GM12873 (cell line): ENCODE data around the gene IWS1.

Experiments
- TF ChIP-seq, protein P1 (sequence below): IDR thresholded peaks from 2 replicates; pipeline ENCODE4 v1.5.1; 2012; ENCODE audit warnings: low read depth, mild to moderate bottlenecking, moderate library complexity, low read length, control low read depth; ENCODE audit not compliant: insufficient read depth; ENCODE audit errors: missing control alignments

Gene IWS1

DNA sequence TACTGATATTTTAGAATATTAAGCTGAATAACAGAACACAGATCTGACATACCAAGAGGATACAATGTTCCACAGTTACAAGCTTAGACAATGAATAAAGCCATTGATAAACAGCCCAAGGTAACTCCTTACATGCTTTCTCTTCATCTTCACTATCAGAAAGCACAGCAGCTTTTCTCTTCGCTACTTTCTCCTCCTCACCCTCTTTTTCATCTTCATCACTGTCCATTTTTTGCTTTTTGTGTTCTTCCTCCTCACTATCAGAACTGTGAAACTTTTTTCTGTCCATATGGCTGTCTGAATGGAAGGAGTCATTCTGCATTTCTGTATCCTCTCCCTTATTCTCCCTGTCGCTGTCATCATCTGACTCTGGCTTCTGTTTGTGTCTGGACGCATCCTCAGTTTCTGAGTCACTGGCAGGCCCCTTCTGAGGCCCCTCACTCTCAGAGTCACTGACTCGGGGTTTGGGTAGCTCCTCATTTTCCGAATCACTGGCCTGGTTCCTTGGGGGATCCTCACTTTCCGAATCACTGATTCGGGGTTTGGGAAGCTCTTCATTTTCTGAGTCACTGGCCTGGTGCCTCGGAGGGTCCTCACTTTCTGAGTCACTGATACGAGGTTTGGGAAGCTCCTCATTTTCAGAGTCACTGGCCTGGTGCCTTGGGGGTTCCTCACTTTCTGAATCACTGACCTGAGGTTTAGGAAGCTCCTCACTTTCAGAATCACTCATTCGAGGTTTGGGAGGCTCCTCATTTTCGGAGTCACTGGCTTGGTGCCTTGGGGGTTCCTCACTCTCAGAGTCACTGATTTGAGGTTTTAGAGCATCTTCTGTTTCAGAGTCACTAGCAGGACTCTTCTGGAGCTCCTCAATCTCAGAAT lies 21.5 kb downstream of the IWS1 start:
- TF ChIP-seq, protein P1, sequence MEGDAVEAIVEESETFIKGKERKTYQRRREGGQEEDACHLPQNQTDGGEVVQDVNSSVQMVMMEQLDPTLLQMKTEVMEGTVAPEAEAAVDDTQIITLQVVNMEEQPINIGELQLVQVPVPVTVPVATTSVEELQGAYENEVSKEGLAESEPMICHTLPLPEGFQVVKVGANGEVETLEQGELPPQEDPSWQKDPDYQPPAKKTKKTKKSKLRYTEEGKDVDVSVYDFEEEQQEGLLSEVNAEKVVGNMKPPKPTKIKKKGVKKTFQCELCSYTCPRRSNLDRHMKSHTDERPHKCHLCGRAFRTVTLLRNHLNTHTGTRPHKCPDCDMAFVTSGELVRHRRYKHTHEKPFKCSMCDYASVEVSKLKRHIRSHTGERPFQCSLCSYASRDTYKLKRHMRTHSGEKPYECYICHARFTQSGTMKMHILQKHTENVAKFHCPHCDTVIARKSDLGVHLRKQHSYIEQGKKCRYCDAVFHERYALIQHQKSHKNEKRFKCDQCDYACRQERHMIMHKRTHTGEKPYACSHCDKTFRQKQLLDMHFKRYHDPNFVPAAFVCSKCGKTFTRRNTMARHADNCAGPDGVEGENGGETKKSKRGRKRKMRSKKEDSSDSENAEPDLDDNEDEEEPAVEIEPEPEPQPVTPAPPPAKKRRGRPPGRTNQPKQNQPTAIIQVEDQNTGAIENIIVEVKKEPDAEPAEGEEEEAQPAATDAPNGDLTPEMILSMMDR: no peak

DNA sequence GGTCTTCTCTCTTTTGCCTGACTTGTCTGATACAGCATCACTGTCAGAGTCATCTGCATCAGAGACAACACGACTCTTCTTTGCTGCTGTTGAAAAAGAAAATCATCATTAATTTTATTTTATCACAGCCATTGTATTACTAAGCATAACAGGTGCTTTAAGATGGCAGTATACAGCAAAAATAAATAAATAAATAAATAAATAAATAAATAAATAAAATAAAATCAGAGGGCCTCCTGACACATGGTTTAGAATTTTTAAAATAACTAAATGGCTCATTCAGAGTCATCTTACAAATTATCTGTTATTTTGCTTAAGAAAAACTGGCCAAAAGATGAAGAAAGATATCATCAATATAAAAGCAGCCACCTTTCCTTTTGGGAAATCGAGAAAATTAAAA lies 22.8 kb downstream of the IWS1 start:
- TF ChIP-seq, protein P1: no peak

DNA sequence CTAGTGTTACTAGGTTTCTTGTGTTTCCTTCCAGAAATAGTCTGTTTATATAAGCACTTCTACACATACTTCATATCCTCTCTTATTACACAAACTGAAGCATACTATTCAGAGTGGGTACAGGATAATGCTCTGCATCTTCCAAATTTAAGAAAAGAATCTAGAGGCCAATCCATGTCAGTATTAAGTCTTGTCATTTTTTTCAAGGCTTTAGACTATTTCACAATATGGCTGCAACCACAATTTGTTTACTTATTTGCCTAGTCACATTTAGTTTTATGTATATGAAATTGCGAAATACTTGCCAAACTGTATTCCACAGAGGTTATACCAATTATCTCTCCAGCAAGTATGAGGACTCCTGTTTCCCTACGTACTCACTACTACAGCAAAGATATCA lies 27.9 kb downstream of the IWS1 start:
- TF ChIP-seq, protein P1: no peak

DNA sequence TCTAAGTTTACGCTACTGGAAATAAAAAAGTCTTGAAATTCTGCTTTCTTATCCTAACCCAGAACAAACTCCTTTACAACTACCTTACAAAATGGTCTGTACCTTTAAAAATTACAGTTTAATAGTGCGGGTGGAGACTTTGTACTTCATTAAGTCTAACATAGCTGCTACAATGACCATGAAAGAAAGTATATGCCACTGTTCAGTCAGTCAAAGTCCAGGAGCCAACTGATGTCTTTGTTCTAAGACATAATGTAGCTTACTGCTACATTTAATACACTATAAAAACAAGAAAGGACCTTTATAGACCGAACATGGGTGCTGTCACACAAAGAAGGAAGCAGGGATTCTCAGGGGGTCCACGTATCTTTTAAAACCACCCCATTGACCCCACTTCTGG lies 36.0 kb downstream of the IWS1 start:
- TF ChIP-seq, protein P1: no peak

DNA sequence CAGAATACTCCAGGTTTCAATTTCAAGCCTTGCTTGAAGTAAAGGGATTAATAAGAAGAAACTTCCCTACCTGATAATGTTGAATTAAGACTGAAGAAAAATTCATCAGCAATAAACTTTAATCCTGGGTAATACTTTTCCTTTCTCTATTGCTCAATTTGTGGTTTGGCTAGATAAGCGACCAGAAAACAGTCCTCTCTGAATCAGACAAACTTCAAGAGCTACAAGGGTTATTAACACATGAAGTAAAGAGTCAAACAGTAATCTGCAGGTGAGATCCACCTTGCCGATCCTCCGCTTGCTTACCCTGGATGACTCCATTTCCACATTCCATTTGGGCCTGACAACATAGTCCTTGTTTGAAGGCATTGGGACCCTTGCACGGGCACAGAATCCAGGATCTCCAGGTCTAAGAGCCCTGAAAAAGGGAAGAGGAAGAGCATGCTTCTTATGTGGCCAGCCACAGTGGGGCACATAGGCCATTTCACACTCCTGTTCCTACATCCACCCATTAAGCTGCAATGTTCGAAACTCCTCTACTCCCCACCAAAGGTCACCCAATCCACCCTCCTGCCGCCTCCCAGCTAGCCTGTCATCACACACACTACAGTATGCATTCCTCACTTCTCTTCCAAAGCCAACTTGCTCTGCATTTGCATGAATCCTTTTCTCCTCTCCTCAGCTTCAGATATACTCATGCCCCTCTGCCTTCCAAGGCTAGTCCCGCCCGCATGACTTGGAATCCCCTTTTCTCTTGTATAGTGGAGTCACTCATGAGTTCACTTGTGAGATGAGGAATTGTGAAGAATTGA lies 39.8 kb downstream of the IWS1 start:
- TF ChIP-seq, protein P1: no peak

DNA sequence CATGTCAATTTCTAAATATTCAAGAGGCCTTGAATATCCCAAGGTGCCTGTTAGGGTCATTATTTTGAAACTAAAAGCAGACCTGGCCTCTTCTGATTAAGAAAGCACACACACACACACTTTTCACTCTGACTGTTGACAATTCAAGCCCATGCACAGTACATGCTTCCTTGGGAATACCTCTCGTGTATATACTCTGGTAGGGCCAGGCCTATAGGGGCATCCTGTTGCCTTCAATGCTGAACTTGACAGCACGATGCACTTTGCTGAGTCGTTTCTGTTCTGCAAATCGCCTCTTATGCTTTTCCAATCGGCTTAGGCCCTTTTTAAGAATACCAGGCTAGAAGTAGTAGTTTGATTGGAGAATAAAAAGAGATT lies 40.6 kb downstream of the IWS1 start:
- TF ChIP-seq, protein P1: no peak

DNA sequence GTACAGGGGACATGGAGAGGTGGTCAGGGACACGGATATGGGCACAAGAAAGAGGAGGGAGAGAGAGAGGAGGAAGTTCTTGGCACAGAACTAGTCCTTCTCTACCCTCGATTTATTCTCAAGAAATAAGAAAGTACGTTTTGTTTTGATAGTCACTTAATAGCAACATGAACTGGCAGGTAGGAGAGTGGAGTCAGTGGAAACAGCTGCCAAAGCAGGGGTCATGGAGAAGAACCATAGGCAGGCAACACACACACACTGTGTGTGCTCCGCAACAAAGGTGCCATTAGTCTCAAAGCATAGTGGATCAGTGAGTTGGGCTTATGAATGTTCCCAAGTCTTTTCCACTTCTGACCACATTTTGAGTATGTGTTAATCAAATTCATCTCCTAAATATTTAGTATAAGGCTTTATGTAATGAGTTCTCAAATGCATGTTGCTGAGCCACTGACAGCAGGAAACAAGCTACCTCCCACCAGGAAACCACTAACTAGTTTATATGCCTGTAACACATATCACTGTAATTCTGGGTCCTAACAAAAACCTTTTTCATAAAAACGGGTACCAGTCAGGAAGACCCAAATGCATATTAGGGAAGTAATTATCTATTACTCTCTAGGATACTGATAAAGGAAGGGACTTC lies 41.1 kb downstream of the IWS1 start:
- TF ChIP-seq, protein P1: no peak
